Mesenteric fat pad (tissue), 1 donor: ENCODE results near the gene ADIPOR2. TPM values are rescaled to one million over a fixed set of nuclear protein-coding genes. Genes with fewer than 3 reads are reported as not detected.
"Not testable (repeated sequence)": the region's sequence is repeated elsewhere in the genome, so short reads cannot be mapped to it uniquely, and the experiment has no call there.

Source experiments
- DNase-seq: peaks from one replicate; pipeline ENCODE4 v3.0.0-alpha.2; 2020; ENCODE audit warnings: low spot score
- total RNA-seq: library from RNA; stranded (reverse); fragmentation: NEBNext Ultra II Directional; extraction: Animal tissue kit (Norgen Biotek cat#: 25700); gene quantifications from one replicate; pipeline ENCODE4 v1.2.1, GENCODE V29; 2021
- donor health status: DM: yes; HTN: yes; CAD: no.

ADIPOR2 gene
- total RNA-seq, 1 donor from 2014 or later = 119 TPM

GRCh38 chr12:1731019-1731687 is 40.3 kb downstream of the ADIPOR2 start:
- no peak for DNase-seq

- DNase-seq = not testable (repeated sequence)
Measured at GRCh38 chr12:1731688-1732078, 40.8 kb downstream of the ADIPOR2 start.

GRCh38 chr12:1732914-1733313 is 42.0 kb downstream of the ADIPOR2 start:
- DNase-seq = no peak

- not testable (repeated sequence) for DNase-seq
Measured at GRCh38 chr12:1733712-1734111, 42.8 kb downstream of the ADIPOR2 start.

- no peak for DNase-seq
Measured at GRCh38 chr12:1737652-1738286, 46.9 kb downstream of the ADIPOR2 start.

GRCh38 chr12:1738446-1738845 is 47.6 kb downstream of the ADIPOR2 start:
- no peak for DNase-seq

GRCh38 chr12:1739368-1739767 is 48.5 kb downstream of the ADIPOR2 start:
- no peak for DNase-seq

- DNase-seq = no peak
Measured at GRCh38 chr12:1740161-1740948, 49.5 kb downstream of the ADIPOR2 start.

GRCh38 chr12:1741154-1741949 is 50.5 kb downstream of the ADIPOR2 start:
- no peak for DNase-seq

GRCh38 chr12:1744932-1745331 is 54.1 kb downstream of the ADIPOR2 start:
- DNase-seq = no peak

- DNase-seq = no peak
Measured at GRCh38 chr12:1747609-1748008, 56.7 kb downstream of the ADIPOR2 start.

- DNase-seq = no peak
Measured at GRCh38 chr12:1749019-1749418, 58.1 kb downstream of the ADIPOR2 start.

GRCh38 chr12:1750300-1750699 is 59.4 kb downstream of the ADIPOR2 start:
- no peak for DNase-seq

GRCh38 chr12:1758376-1758775 is 67.5 kb downstream of the ADIPOR2 start:
- no peak for DNase-seq

GRCh38 chr12:1758887-1759286 is 68.0 kb downstream of the ADIPOR2 start:
- DNase-seq = no peak

GRCh38 chr12:1760566-1761382 is 69.9 kb downstream of the ADIPOR2 start:
- DNase-seq = no peak

GRCh38 chr12:1761857-1762256 is 71.0 kb downstream of the ADIPOR2 start:
- DNase-seq = no peak

GRCh38 chr12:1763153-1763552 is 72.3 kb downstream of the ADIPOR2 start:
- DNase-seq = no peak

- no peak for DNase-seq
Measured at GRCh38 chr12:1766110-1766509, 75.2 kb downstream of the ADIPOR2 start.

GRCh38 chr12:1767407-1768090 is 76.7 kb downstream of the ADIPOR2 start:
- DNase-seq = no peak
